ENCODE results near the gene VCL. TPM values are rescaled to one million over a fixed set of nuclear protein-coding genes. Genes with fewer than 3 reads are reported as not detected.

Gene VCL
- total and polyA plus RNA-seq, 9 of the 15 experiments (the other 6 are each of a cell fraction or from before 2014, with no cell fraction given): 29.8 to 186 (median 76.4) TPM

DNA sequence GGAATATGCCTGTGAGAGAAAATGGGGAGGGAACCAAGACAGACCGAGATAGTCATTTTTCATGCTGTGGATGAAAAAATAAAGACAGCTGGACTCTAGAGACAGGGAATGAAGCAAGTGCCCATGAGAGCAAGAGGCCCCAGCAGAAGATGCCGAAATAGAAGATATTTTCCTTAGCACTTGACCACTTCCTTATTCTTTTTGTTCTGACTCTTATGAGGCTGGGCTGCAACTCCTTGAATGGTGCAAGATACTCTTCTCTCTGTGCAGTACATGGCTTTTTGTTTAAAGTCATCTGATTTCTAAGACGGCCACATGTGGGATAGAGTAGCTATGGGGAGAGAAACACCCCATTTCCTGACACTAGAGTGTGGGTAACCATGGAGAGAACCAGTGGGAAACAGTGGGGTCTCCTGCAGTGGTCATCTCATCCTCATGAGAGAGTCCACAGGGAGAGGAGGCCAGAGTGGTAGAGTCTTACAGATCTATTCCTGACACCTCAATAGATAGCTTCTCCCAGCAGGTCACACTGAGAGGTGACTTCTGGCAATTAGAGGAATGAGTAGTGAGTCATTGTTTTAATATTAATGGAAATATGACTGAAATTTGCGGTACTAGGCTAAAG is 18.0 kb upstream of the VCL start:
- CTCF ChIA-PET (ENCODE audit: low intra/inter-chr PET ratio): no interaction called here
- POLR2A ChIA-PET: interaction anchor here (0.6 to 1.7 kb wide), 2 partner anchors 12 to 19 kb away, joined by 4 to 7 read pairs; no protein-coding TSS in a partner anchor
- Histone ChIP-seq H2AFZ (ENCODE audit: low read depth, low read length) (peak overlapping the region; percentile 89), H3K4me1 (replicated peaks in 1 of 2; ENCODE audit: control insufficient read depth in 2 of 2, insufficient read depth in 2 of 2, low read length in 2 of 2) (peaks cover 0 to 18% of the 10 kb centered on the region in 2 experiments; a peak in 2 of 5 replicates), H3K27ac (ENCODE audit: extremely low read depth, low read depth, low read length) (no peak overlapping the region), H3K9ac (ENCODE audit: insufficient read depth in 1 of 2, low read depth in 2 of 2, low read length in 2 of 2) (peak overlapping the region; percentile 6 to 8; a peak in 1 of 4 replicates), H3K9me3 (replicated peaks; ENCODE audit: control insufficient read depth, insufficient read depth, low read depth, low read length) (no peaks in the 10 kb centered on the region), H3K4me3 (no peak overlapping the region), H3K36me3 (ENCODE audit: control insufficient read depth, insufficient read depth, low read length) (no peaks in the 10 kb centered on the region), H4K20me1 (replicated peaks; ENCODE audit: control insufficient read depth, insufficient read depth, low read length) (no peaks in the 10 kb centered on the region), H3K79me2 (ENCODE audit: control insufficient read depth, insufficient read depth, low read length) (no peaks in the 10 kb centered on the region), H3K4me2 (ENCODE audit: insufficient read depth, low read length) (no peak overlapping the region; the same call in 1 of the 2 replicates), H3K9me1 (ENCODE audit: control insufficient read depth, insufficient read depth, low read length) (no peaks in the 10 kb centered on the region), H3K27me3 (ENCODE audit: control insufficient read depth in 2 of 2, insufficient read depth in 2 of 2, low read length in 2 of 2) (no peaks in the 10 kb centered on the region)
- FAIRE-seq: no peak
- intact Hi-C loops (cut with micrococcal nuclease): no loop called here
- 46% methylated on average over 4 of the region's 4 CpGs for WGBS (ENCODE audit: insufficient coverage, low coverage, missing lambda C conversion rate)
- in situ Hi-C loops (cut with MboI): no loop called here
- peak; percentile 63 for ATAC-seq
- no peak for DNase-seq (ENCODE audit: extremely low read depth in 1 of 4, low spot score in 3 of 4)
- BruUV-seq (replicated peaks): no TSS peak
- TF ChIP-seq ELF1 (tag; IDR thresholded peaks at IDR 0.05) (0 out of 2 replicates have a peak, but pooled peaks have one; percentile 27), EZH2 (IDR thresholded peaks at IDR 0.05; ENCODE audit: borderline replicate concordance, low read depth, low read length) (no peak), ZNF644 (tag; IDR thresholded peaks at IDR 0.05; ENCODE audit: low read depth) (no peak)
- TF ChIP-seq, protein P1, sequence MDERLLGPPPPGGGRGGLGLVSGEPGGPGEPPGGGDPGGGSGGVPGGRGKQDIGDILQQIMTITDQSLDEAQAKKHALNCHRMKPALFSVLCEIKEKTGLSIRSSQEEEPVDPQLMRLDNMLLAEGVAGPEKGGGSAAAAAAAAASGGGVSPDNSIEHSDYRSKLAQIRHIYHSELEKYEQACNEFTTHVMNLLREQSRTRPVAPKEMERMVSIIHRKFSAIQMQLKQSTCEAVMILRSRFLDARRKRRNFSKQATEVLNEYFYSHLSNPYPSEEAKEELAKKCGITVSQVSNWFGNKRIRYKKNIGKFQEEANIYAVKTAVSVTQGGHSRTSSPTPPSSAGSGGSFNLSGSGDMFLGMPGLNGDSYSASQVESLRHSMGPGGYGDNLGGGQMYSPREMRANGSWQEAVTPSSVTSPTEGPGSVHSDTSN (CRISPR knock-in tag; IDR thresholded peaks at IDR 0.05; ENCODE audit: low read depth): no peak
- TF ChIP-seq, protein P1 (tag; conservative IDR thresholded peaks at IDR 0.05; ENCODE audit: low read depth): peak; percentile 32; the same call in 1 of the 2 replicates
- TF ChIP-seq, protein P2, sequence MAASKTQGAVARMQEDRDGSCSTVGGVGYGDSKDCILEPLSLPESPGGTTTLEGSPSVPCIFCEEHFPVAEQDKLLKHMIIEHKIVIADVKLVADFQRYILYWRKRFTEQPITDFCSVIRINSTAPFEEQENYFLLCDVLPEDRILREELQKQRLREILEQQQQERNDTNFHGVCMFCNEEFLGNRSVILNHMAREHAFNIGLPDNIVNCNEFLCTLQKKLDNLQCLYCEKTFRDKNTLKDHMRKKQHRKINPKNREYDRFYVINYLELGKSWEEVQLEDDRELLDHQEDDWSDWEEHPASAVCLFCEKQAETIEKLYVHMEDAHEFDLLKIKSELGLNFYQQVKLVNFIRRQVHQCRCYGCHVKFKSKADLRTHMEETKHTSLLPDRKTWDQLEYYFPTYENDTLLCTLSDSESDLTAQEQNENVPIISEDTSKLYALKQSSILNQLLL (CRISPR knock-in tag; IDR thresholded peaks at IDR 0.05; ENCODE audit: borderline replicate concordance): no peak
- TF ChIP-seq, protein P3, sequence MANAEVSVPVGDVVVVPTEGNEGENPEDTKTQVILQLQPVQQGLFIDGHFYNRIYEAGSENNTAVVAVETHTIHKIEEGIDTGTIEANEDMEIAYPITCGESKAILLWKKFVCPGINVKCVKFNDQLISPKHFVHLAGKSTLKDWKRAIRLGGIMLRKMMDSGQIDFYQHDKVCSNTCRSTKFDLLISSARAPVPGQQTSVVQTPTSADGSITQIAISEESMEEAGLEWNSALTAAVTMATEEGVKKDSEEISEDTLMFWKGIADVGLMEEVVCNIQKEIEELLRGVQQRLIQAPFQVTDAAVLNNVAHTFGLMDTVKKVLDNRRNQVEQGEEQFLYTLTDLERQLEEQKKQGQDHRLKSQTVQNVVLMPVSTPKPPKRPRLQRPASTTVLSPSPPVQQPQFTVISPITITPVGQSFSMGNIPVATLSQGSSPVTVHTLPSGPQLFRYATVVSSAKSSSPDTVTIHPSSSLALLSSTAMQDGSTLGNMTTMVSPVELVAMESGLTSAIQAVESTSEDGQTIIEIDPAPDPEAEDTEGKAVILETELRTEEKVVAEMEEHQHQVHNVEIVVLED (CRISPR knock-in tag; IDR thresholded peaks at IDR 0.05): no peak

Data from K562 (cell line).